Head of caudate nucleus (tissue), 42 donors: Measurements from ENCODE around the gene WNT8A.
A peak's percentile ranks its signal among the peaks of the same experiment; 100 is the strongest.

Source experiments
- DNase-seq, 42 donors: peaks; one replicate each; pipeline versions ENCODE4 v3.0.0 to v3.0.0-alpha.2; 2020 to 2021; ENCODE audit warnings: mixed read lengths in 7 of 42
- intact Hi-C: fragments of 100-400 bp; cut with DNase I; formaldehyde crosslinking; loops from one replicate; pipeline ENCODE4 v1.15.0; 2022

The WNT8A gene

GRCh38 chr5:138077064-138077696 lies 6.7 kb upstream of the WNT8A start:
- DNase-seq: peak in 41 of 42 donors; percentile 29 to 91 (median 76)
- intact Hi-C loops: no loop called here

DNA sequence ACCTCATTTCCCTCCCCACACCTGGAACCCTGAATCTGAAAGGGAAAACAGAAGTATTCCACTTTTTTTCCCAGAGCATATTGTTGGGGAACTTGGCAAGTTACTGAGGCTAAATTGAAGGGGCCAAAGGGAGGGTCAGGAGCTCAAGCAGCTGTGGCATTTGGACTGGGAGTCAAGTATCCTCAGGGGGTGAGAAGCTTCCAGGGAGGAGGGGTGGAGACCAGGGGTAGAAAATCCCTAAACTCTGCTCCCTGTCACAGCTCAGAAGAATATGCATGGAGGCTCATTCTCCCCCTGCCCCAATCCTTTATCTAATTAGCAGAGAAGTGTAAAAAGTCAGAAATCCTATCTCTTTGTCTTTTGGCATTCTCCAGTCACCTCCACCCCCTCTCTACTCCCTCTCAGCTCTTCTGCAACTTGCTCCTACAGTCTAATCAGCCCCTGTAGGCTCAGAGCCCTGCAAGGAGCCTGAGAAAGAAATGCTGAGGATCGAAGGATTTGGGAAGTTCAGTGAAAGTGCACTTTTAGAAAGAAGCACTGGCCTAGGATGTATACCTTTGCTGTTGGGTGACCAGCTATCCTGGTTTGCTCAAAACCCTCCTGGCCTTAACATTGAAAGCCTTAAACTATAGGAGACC lies 5.7 kb upstream of the WNT8A start:
- intact Hi-C loops: no loop called here
- peak in 18 of 42 donors; percentile 10 to 74 (median 30) for DNase-seq

DNA sequence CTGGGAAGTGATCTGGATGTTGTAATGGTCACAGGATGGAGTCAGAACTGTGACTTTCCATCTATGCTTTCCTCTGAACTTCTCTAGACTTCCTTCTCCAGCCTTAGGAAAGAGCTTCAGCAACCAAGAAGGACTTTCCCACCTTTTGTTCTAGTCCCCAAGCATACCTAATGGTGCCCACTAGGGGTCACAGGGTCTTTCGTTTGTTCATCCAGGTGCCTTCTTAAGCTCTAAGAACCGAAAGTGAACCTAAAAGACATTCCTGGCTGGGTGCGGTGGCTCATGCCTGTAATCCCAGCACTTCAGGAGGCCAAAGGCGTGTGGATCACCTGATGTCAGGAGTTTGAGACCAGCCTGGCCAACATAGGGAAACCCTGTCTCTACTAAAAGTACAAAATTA lies 1.8 kb upstream of the WNT8A start:
- no peak for DNase-seq
- intact Hi-C loops: no loop called here

DNA sequence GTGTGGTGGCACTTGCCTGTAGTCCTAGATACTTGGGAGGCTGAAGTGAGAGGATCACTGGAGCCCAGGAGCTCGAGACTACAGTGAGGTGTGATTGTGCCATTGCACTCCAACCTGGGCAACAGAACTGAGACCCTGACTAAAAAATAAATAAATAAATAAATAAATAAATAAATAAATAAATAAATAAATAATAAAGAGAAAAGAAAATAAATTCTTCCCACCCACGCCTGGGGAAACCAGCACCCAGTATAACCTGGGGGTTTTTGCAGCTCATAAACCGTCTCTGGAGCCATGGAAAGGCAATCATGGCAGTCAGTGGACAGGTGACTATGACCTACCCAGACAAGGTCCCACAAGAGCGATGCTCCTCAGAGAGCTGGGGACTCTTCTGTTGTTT lies 7.9 kb downstream of the WNT8A start:
- DNase-seq: no peak
- intact Hi-C loops: no loop called here

GRCh38 chr5:138092301-138092700 lies 8.5 kb downstream of the WNT8A start:
- no peak for DNase-seq
- intact Hi-C loops: no loop called here

GRCh38 chr5:138093036-138093435 lies 9.2 kb downstream of the WNT8A start:
- no peak for DNase-seq
- intact Hi-C loops: no loop called here

- no peak for DNase-seq
- intact Hi-C loops: no loop called here
Measured at GRCh38 chr5:138095100-138095907, 11.5 kb downstream of the WNT8A start.

DNA sequence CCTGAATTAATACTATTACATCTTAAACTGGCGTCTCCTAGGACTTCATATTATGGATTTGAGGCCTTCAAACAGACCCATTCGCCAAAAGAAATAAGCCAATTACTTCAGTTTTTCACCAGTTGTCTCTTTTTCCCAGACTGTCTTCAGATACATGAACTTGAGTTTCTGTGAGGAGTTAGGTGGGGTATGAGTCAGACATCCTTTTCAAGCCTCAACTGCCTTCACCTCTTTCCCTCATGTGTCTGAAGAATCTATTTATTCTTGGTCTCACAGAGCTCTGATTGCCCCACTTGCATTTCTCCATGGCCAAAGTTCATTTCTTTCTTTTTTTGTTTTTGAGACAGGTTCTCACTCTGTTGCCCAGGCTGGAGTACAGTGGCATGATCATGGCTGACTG lies 12.5 kb downstream of the WNT8A start:
- intact Hi-C loops: no loop called here
- DNase-seq: no peak

GRCh38 chr5:138096997-138097828 lies 13.4 kb downstream of the WNT8A start:
- intact Hi-C loops: no loop called here

DNA sequence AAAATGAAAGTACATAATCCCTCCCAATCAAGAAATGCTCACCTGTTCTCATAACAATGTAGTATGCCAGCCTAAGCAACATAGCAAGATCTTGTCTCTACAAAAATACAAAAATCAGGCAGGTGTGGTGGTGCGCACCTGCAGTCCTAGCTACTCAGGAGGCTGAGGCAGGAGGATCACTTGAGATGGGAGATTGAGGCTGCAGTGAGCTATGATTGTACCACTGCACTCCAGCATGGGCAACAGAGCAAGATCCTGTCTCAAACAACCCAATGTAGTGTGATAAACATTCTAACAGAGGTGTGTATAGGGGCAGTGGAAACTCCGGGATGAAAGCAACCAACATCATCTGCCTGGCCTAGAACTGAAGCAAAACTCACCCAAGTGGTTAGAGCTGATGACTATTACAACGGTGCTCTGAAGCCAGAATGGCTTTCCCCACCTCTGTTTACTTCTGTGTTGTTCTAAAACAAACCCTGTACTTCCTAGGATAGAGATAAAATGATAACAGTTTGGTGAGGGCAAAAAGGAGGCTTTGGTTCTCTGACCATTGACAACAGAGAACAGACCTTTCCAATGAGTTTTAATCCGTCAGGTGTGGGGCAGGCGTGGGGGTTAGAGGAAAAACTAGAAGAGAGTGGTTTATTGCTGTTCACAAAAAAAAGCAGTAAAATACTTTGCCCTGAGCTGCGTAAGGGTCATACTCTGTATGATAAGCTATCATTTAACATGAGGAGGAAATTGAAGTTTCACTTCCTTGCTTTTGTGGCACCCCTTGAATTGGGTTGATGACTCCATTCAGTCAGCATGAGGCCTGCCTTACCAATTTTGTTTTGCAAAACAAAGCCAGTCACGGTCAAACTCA lies 18.9 kb downstream of the WNT8A start:
- intact Hi-C loops: no loop called here
- DNase-seq: no peak

More at GRCh38 chr5:138096997-138097828, 13.4 kb downstream of the WNT8A start:
- no peak for DNase-seq

GRCh38 chr5:138103319-138103637 lies 19.4 kb downstream of the WNT8A start:
- DNase-seq: no peak
- intact Hi-C loops: no loop called here

GRCh38 chr5:138105709-138106108 lies 21.9 kb downstream of the WNT8A start:
- intact Hi-C loops: no loop called here
- DNase-seq: no peak

DNA sequence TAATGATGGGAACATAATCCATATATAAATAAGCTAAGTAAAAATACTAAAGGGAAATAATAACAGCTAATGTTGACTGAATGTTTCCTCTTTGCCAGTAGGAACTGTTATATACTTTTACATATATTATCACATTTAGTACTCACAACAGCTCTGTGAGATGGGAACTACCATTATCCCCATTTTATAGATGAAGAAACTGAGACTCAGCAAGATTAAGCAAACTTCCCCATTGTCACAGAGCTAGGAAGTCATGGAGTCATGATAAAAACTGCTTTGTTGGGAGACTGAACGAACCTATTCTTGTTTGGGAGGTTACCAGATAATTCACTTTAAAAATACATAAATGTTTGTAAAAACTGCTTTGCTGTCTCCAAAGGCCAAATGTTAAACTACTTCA lies 23.4 kb downstream of the WNT8A start:
- intact Hi-C loops: no loop called here
- no peak for DNase-seq

GRCh38 chr5:138109463-138110265 lies 25.8 kb downstream of the WNT8A start:
- no peak for DNase-seq
- intact Hi-C loops: no loop called here

- DNase-seq: no peak
- intact Hi-C loops: no loop called here
Measured at GRCh38 chr5:138110266-138110963, 26.6 kb downstream of the WNT8A start.

GRCh38 chr5:138111181-138111580 lies 27.3 kb downstream of the WNT8A start:
- intact Hi-C loops: no loop called here
- no peak for DNase-seq

DNA sequence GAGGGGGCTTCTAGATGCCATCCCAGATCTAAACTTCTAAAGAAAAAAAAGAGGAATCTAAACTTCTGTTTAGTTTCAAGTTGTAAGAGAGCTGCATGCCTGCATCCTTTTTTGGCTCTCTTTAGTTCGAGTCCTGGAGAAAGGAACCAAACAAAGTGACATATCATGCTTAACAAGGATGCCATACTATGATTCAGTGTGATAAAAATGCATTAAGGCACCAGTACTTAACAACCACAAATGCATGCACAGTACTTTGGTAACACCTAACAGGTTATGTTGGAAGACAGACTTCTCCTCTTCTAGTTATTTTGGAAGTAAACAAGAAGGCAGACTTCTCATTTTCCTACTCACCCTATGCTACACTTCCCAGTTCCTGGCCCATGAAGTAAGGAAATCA lies 28.1 kb downstream of the WNT8A start:
- intact Hi-C loops: no loop called here
- no peak for DNase-seq
